Stomach smooth muscle (tissue), 2 donors: Measurements from ENCODE around the gene TBX10.
"Not testable (repeated sequence)": the region's sequence is repeated elsewhere in the genome, so short reads cannot be mapped to it uniquely, and the experiment has no call there.

Source experiments
- H3K27ac ChIP-seq: one replicate; pipeline ENCODE4 v1.7.0; 2013; ENCODE audit warnings: mild to moderate bottlenecking, low read length, inconsistent platforms
- H3K27me3 ChIP-seq, 2 donors: one replicate each; pipeline ENCODE4 v1.7.0; 2013; ENCODE audit warnings: low read length in 2 of 2; ENCODE audit not compliant: insufficient read depth in 2 of 2, control insufficient read depth in 1 of 2
- H3K36me3 ChIP-seq, 2 donors: one replicate each; pipeline ENCODE4 v1.7.0; 2013; ENCODE audit warnings: low read length in 2 of 2; ENCODE audit not compliant: control insufficient read depth in 2 of 2, insufficient read depth in 2 of 2
- H3K4me1 ChIP-seq: one replicate; pipeline ENCODE4 v1.7.0; 2013; ENCODE audit warnings: low read length; ENCODE audit not compliant: control insufficient read depth, insufficient read depth
- H3K4me3 ChIP-seq, 2 donors: one replicate each; pipeline ENCODE4 v1.7.0; 2013; ENCODE audit warnings: low read length in 2 of 2
- H3K9ac ChIP-seq, 2 donors: one replicate each; pipeline ENCODE4 v1.7.0; 2013; ENCODE audit warnings: low read length in 2 of 2, mild to moderate bottlenecking in 1 of 2
- H3K9me3 ChIP-seq, 2 donors: one replicate each; pipeline ENCODE4 v1.7.0; 2013; ENCODE audit warnings: low read length in 2 of 2; ENCODE audit not compliant: control insufficient read depth in 2 of 2
- donor health status: healthy.
- donor health status: Pancreatic carcinoma.

The TBX10 gene

DNA sequence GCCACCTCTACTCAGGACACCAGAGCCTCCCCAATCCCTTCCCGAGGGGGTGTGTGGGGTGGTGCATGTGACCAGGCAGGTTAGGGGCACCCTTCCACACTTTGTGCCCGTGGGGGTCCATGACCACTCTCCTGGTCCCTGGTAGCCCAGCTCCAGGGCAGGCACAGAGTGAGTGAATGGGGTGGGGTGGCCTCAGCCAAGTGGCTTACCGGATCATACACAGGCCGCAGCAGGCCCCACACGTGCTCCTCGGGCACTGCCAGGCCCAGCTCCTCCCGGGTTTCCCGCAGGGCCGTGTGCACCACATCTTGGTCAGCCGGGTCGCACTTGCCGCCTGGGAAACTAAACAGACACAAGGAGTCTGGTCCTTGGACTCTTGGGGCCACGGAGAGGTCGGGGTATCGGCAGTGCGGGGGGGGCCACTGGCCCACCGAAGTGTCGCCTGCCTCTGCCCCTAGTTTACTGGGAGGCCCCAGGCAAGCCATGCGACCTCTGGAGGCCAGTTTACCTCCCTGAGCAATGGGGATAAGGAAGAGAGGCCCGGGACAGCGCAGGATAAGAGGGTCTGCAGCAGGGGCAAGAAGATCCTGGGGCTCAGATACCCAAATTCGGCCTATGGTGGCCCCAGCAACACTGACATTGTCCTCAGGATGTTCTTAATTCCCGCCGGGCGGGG, 10.7 kb downstream of the TBX10 start:
- Histone ChIP-seq H3K4me3 (peak overlapping the region; percentile 70 to 79), H3K27me3 (no peaks in the 10 kb centered on the region), H3K4me1 (peaks cover 18% of the 10 kb centered on the region), H3K36me3 (no peaks in the 10 kb centered on the region), H3K27ac (no peak overlapping the region), H3K9ac (peak overlapping the region in 1 of 2 donors; percentile 42), H3K9me3 (no peaks in the 10 kb centered on the region)

DNA sequence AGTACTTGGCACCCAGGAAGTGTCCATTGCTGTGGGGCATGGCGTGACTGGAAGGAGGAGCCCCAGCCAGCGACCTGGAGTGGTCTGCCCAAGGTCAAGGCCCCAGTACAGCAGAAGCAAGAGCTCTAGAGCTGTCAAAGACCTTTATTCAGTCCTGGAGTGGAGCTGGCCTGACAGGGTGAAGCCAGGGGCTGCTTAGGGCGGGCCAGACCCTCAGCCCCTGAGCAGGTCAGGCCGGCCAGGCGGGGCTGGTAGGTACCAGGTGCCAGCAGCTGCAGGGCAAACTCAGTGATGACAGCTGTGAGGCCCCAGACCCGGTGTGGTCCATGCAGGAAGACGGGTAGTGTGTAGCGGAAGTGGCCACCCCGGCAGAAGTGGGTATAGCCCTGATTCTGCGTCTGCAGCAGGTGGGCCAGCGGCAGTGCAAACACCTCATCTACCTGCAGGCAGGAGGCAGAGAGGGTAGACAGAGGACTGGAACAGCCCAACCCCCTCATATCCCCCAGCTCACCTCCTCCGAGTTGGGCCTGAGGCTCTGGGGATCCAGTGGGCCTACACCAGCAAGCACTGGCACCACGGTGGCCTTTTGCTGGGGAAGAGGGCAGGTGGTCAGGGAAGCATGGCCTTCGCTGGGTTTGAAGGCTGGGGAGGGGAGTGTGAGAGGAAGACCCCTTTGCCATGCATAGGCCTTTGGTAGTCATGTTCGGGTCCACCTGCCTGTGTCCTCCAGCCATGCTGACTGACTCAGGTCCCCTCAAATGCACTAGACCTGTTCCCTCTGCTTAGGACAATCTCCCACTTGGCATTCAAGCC, 11.5 kb downstream of the TBX10 start:
- no peaks in the 10 kb centered on the region for H3K27me3 ChIP-seq
- H3K4me3 ChIP-seq: no peak overlapping the region
- H3K9me3 ChIP-seq: no peaks in the 10 kb centered on the region
- no peaks in the 10 kb centered on the region for H3K36me3 ChIP-seq
- no peak overlapping the region for H3K9ac ChIP-seq
- peaks cover 18% of the 10 kb centered on the region for H3K4me1 ChIP-seq
- no peak overlapping the region for H3K27ac ChIP-seq

DNA sequence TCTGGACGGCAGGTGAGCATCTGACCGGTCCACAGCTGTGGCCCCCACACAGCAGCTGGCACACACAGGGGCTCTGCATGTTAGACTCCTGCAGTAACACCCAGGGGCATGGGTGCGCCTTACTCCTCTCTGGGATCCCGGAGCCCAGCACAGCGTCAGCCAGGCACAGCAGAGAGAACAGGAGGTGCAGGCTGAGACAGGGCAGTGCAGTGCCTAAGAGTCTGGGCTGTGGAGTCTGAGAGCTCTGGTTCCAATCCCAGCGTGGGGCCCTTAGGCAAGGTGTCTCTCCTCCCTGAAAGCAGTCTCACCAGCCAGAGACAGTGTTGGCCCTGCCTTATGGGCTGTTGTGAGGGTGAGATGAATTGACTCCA, 12.1 kb downstream of the TBX10 start:
- H3K4me1 ChIP-seq: peaks cover 18% of the 10 kb centered on the region
- H3K9me3 ChIP-seq: no peaks in the 10 kb centered on the region
- no peak overlapping the region for H3K4me3 ChIP-seq
- no peaks in the 10 kb centered on the region for H3K36me3 ChIP-seq
- no peak overlapping the region for H3K27ac ChIP-seq
- H3K27me3 ChIP-seq: no peaks in the 10 kb centered on the region
- no peak overlapping the region for H3K9ac ChIP-seq

DNA sequence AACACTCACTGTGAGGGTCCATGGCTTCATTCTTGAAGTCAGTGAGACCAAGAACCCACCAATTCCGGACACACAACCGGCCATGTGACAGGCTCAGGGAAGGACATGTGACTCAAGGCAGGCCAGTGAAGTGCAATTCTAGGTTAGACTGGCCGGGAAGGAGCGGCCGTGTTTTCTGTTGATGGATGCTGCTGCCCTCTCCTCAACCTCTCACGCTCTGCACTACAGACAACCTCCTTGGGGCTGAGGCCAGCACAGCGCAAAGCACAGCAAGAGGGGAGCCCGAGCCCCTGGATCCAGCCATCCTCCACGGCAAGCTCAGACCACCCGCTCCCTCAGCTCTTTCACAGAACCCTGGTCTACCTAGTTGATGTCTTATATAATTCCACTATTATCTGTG, 12.6 kb downstream of the TBX10 start:
- Histone ChIP-seq H3K36me3 (no peaks in the 10 kb centered on the region), H3K9ac (no peak overlapping the region), H3K4me3 (no peak overlapping the region), H3K27ac (no peak overlapping the region), H3K4me1 (peaks cover 18% of the 10 kb centered on the region), H3K27me3 (no peaks in the 10 kb centered on the region), H3K9me3 (no peaks in the 10 kb centered on the region)

DNA sequence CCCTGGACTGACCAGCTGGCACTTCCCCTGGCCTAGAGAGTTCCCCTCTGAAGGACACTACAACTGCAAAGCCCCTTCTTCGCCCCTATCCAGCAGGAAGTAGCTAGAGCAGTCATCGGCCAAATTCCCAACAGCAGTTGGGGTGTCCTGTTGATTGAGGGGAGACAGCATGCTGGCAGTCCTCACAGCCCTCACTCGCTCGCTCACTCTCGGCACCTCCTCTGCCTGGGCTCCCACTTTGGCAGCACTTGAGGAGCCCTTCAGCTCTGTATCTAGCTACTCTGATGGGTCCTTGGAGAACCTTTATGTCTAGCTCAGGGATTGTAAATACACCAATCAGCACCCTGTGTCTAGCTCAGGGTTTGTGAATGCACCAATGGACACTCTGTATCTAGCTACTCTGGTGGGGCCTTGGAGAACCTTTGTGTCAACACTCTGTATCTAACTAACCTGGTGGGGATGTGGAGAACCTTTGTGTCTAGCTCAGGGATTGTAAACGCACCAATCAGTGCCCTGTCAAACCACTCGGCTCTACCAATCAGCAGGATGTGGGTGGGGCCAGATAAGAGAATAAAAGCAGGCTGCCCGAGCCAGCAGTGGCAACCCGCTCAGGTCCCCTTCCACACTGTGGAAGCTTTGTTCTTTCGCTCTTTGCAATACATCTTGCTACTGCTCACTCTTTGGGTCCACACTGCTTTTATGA, 13.3 kb downstream of the TBX10 start:
- H3K4me3 ChIP-seq, H3K9ac ChIP-seq, H3K36me3 ChIP-seq, H3K27ac ChIP-seq, H3K27me3 ChIP-seq, H3K9me3 ChIP-seq: not testable (repeated sequence)
- peaks cover 18% of the 10 kb centered on the region for H3K4me1 ChIP-seq

DNA sequence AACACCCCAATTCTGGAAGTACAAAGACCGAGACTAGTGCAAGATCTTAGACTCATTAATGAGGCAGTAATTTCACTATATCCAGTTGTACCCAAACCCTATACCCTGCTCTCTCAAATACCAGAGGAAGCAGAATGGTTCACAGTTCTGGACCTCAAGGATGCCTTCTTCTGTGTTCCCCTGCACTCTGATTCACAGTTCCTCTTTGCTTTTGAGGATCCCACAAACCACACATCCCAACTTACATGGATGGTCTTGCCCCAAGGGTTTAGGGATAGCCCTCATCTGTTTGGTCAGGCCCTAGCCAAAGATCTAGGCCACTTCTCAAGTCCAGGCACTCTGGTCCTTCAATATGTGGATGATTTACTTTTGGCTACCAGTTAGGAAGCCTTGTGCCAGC, 15.8 kb downstream of the TBX10 start:
- not testable (repeated sequence) for H3K27me3 ChIP-seq, H3K4me1 ChIP-seq, H3K27ac ChIP-seq, H3K9me3 ChIP-seq, H3K4me3 ChIP-seq, H3K36me3 ChIP-seq, H3K9ac ChIP-seq

DNA sequence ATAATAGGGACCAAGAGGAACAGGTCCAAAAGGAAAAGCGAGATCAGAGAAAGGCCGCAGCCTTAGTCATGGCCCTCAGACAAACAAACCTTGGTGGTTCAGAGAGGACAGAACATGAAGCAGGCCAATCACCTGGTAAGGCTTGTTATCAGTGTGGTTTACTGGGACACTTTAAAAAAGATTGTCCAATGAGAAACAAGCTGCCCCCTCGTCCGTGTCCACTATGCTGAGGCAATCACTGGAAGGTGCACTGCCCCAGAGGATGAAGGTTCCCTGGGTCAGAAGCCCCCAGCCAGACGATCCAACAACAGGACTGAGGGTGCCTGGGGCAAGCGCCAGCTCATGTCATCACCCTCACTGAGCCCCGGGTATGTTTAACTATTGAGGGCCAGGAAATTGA, 16.7 kb downstream of the TBX10 start:
- not testable (repeated sequence) for H3K27ac ChIP-seq, H3K4me1 ChIP-seq, H3K9ac ChIP-seq, H3K27me3 ChIP-seq, H3K9me3 ChIP-seq, H3K36me3 ChIP-seq, H3K4me3 ChIP-seq

DNA sequence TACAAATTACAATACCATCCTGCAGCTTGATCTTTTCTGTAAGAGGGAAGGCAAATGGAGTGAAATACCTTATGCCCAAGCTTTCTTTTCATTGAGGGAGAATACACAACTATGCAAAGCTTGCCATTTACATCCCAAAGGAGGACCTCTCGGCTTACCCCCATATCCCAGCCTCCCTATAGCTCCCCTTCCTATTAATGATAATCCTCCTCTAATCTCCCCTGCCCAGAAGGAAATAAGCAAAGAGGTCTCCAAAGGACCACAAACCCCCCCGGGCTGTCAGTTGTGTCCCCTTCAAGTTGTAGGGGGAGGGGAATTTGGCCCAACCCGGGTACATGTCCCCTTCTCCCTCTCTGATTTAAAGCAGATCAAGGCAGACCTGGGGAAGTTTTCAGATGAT, 17.6 kb downstream of the TBX10 start:
- H3K27ac ChIP-seq, H3K36me3 ChIP-seq, H3K9ac ChIP-seq, H3K4me1 ChIP-seq, H3K9me3 ChIP-seq, H3K27me3 ChIP-seq, H3K4me3 ChIP-seq: not testable (repeated sequence)

DNA sequence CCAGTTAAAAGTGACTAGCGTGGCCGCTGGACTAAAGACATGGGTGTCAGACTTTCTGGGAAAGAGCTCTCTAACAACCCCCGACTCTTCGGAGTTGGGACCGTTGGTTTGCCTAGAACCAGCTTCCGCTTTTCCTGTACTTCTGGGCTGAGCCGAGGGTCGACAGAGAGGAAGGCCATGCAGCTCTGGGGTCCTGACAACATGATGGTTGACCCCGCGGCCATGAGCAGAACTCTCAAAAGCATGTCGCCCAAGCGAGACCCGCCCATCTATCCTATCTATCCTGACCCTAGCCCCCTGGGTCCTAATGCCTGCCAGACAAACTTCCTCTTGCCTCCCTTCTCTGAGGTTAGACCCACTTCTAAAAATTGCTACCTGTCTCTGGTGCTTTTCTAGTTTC, 18.9 kb downstream of the TBX10 start:
- not testable (repeated sequence) for H3K4me3 ChIP-seq, H3K27me3 ChIP-seq, H3K36me3 ChIP-seq, H3K9me3 ChIP-seq, H3K4me1 ChIP-seq, H3K9ac ChIP-seq, H3K27ac ChIP-seq

DNA sequence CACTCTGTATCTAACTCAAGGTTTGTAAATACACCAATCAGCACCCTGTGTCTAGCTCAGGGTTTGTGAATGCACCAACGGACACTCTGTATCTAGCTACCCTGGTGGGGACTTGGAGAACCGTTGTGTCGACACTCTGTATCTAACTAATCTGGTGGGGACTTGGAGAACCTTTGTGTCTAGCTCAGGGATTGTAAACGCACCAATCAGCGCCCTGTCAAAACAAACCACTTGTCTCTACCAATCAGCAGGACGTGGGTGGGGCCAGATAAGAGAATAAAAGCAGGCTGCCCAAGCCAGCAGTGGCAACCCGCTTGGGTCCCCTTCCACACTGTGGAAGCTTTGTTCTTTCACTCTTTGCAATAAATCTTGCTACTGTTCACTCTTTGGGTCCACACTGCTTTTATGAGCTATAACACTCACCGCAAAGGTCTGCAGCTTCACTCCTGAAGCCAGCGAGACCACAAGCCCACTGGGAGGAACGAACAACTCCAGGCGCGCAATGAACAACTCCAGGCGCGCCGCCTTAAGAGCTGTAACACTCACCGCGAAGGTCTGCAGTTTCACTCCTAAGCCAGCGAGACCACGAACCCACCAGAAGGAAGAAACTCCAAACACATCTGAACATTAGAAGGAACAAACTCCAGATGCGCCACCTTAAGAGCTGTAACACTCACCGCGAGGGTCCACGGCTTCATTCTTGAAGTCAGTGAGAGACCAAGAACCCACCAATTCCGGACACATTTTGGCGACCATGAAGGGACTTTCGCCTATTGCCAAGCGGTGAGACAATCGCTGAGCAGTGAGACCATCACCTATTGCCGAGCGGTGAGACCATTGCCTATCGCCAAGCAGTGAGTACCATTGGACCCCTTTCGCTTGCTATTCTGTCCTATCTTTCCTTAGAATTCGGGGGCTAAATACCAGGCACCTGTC, 19.6 kb downstream of the TBX10 start:
- not testable (repeated sequence) for H3K27ac ChIP-seq, H3K9ac ChIP-seq, H3K36me3 ChIP-seq, H3K4me1 ChIP-seq, H3K9me3 ChIP-seq, H3K4me3 ChIP-seq
- H3K27me3 ChIP-seq: peaks cover 11% of the 10 kb centered on the region in 2 donors
